MCF 10A (cell line): Measurements from ENCODE around the gene DLG2. TPM values are rescaled to one million over a fixed set of nuclear protein-coding genes. Genes with fewer than 3 reads are reported as not detected.

ENCODE experiments used
- BruUV-seq: library from RNA; stranded (reverse); fragments of 400-500 nt; replicated peaks from 2 replicates; lab custom pipeline; 2021; lab: Mats Ljungman, UMichigan
- CTCF ChIA-PET: fragments of 300-600 bp; sonication (Branson Sonifier 250); formaldehyde crosslinking; extraction: SDS; loops from one replicate; lab custom pipeline; 2021; ENCODE audit warnings: antibody characterized with exemption, inconsistent platforms; lab: Yijun Ruan, JAX
- POLR2A ChIA-PET: fragments of 300-600, 350-650 bp; sonication (Branson Sonifier 250); formaldehyde crosslinking; extraction: SDS; loops from one replicate; lab custom pipeline; 2020; ENCODE audit warnings: antibody characterized with exemption, inconsistent platforms; lab: Yijun Ruan, JAX
- DNase-seq: peaks from one replicate; pipeline ENCODE4 v3.0.0-alpha.2; 2018; ENCODE audit not compliant: unreplicated experiment
- H3K27ac Mint-ChIP-seq: one replicate; pipeline ENCODE4 v1.8.0; 2022; ENCODE audit warnings: mild to moderate bottlenecking, low read depth, mixed read lengths; ENCODE audit not compliant: unreplicated experiment
- H3K27me3 Mint-ChIP-seq: one replicate; pipeline ENCODE4 v1.8.0; 2022; ENCODE audit warnings: mixed read lengths; ENCODE audit not compliant: insufficient read depth, unreplicated experiment
- H3K36me3 Mint-ChIP-seq: one replicate; pipeline ENCODE4 v1.8.0; 2022; ENCODE audit warnings: mild to moderate bottlenecking, moderate library complexity, mixed read lengths; ENCODE audit not compliant: insufficient read depth, unreplicated experiment
- H3K4me1 Mint-ChIP-seq: one replicate; pipeline ENCODE4 v1.8.0; 2022; ENCODE audit warnings: mixed read lengths; ENCODE audit not compliant: insufficient read depth, unreplicated experiment
- H3K4me3 Mint-ChIP-seq: one replicate; pipeline ENCODE4 v1.8.0; 2022; ENCODE audit warnings: mild to moderate bottlenecking, moderate library complexity, mixed read lengths; ENCODE audit not compliant: unreplicated experiment
- H3K9me3 Mint-ChIP-seq: one replicate; pipeline ENCODE4 v1.8.0; 2022; ENCODE audit warnings: mixed read lengths; ENCODE audit not compliant: unreplicated experiment
- CTCF ChIP-seq: fragments of 200-600 bp; IDR thresholded peaks from one replicate; pipeline ENCODE4 v1.8.0; 2022; ENCODE audit warnings: antibody characterized with exemption, mild to moderate bottlenecking; ENCODE audit not compliant: unreplicated experiment
- intact Hi-C: fragments of 100-400 bp; cut with micrococcal nuclease; formaldehyde crosslinking; loops from 2 replicates; pipeline ENCODE4 v1.14.1; 2022
- total RNA-seq: library from RNA; stranded (reverse); gene quantifications from 2 replicates; pipeline ENCODE4 v1.2.3, GENCODE V29; 2022

The DLG2 gene
- total RNA-seq, 1 experiment from 2014 or later, result 0.26 TPM

- TF ChIP-seq CTCF, result no peak
- CTCF ChIA-PET, result no interaction called here
Measured at GRCh38 chr11:85634747-85635146, 7.6 kb upstream of the DLG2 start.

GRCh38 chr11:85628771-85629341 lies 1.7 kb upstream of the DLG2 start:
- ChIA-PET CTCF (interaction anchor here (0.9 to 1.2 kb wide), 2 partner anchors 31 to 33 kb away, joined by 3 read pairs; no protein-coding TSS in a partner anchor), POLR2A (interaction anchor here (0.5 to 7.6 kb wide), 22 partner anchors 9 to 852 kb away, joined by 3 to 152 read pairs (median 4); partner anchors contain the start of genes CREBZF, EED and TMEM126A)
- no peaks in the 10 kb centered on the region for H3K9me3 Mint-ChIP-seq
- no peaks in the 10 kb centered on the region for H3K27me3 Mint-ChIP-seq
- no peak for DNase-seq
- peaks cover 15% of the 10 kb centered on the region for H3K36me3 Mint-ChIP-seq
- intact Hi-C loops, result loop anchor here (1.0 to 10.0 kb wide), 3 partner anchors 36 to 616 kb away; partner anchors contain the start of gene CREBZF
- peaks cover 14% of the 10 kb centered on the region for H3K4me1 Mint-ChIP-seq
- peak overlapping the region; percentile 96 for H3K27ac Mint-ChIP-seq
- TSS peak; percentile 59 for BruUV-seq
- no peak for TF ChIP-seq CTCF
- H3K4me3 Mint-ChIP-seq, result peak overlapping the region; percentile 92

More at GRCh38 chr11:85634747-85635146, 7.6 kb upstream of the DLG2 start:
- Mint-ChIP-seq H3K27me3 (no peaks in the 10 kb centered on the region), H3K36me3 (peaks cover 30% of the 10 kb centered on the region), H3K9me3 (no peaks in the 10 kb centered on the region), H3K4me3 (no peak overlapping the region), H3K4me1 (no peaks in the 10 kb centered on the region), H3K27ac (no peak overlapping the region)
- no peak for DNase-seq
- no TSS peak for BruUV-seq
- POLR2A ChIA-PET, result interaction anchor here (0.7 kb wide), 1 partner anchor 14 kb away, joined by 3 read pairs; no protein-coding TSS in a partner anchor
- intact Hi-C loops, result no loop called here

GRCh38 chr11:85627998-85628770 lies 1.0 kb upstream of the DLG2 start, which contains the start of gene TMEM126B:
Gene TMEM126B, plus strand, starts transcription at chr11:85628593. Its CDS starts 15 bp downstream, at chr11:85628608.
- no peaks in the 10 kb centered on the region for H3K27me3 Mint-ChIP-seq
- CTCF ChIA-PET, result interaction anchor here (0.6 to 1.2 kb wide), 3 partner anchors 32 to 640 kb away, joined by 3 read pairs; no protein-coding TSS in a partner anchor
- no TSS peak for BruUV-seq
- H3K9me3 Mint-ChIP-seq, result no peaks in the 10 kb centered on the region
- H3K4me1 Mint-ChIP-seq, result peaks cover 14% of the 10 kb centered on the region
- H3K4me3 Mint-ChIP-seq, result peak within 1 kb of the TSS; percentile 92
- peak; percentile 98 for DNase-seq
- intact Hi-C loops, result loop anchor here (1.0 to 10.0 kb wide), 3 partner anchors 37 to 617 kb away; partner anchors contain the start of gene CREBZF
- peaks cover 15% of the 10 kb centered on the region for H3K36me3 Mint-ChIP-seq
- H3K27ac Mint-ChIP-seq, result peak within 1 kb of the TSS; percentile 96
- no peak for TF ChIP-seq CTCF
- POLR2A ChIA-PET, result interaction anchor here (0.5 to 7.6 kb wide), 25 partner anchors 10 to 853 kb away, joined by 3 to 152 read pairs (median 4); partner anchors contain the start of genes CREBZF, EED and TMEM126A
